PFSK-1 (cell line): ENCODE results near the gene CIPC. TPM values are rescaled to one million over a fixed set of nuclear protein-coding genes. Genes with fewer than 3 reads are reported as not detected.

Experiments used
- FOXP2 ChIP-seq: optimal IDR thresholded peaks from 2 replicates; pipeline ENCODE3; 2011; ENCODE audit warnings: borderline replicate concordance, control low read depth, inconsistent platforms; ENCODE audit not compliant: insufficient read depth; ENCODE audit errors: extremely low read length, extremely low read depth
- POLR2AphosphoS5 ChIP-seq: IDR thresholded peaks from 2 replicates; pipeline ENCODE4 v1.6.1; 2012; ENCODE audit warnings: low read depth, mild to moderate bottlenecking, control low read depth, low read length, moderate library complexity
- REST ChIP-seq, 2 experiments: IDR thresholded peaks; 2 replicates each; pipeline versions ENCODE4 v1.6.1 to v1.8.0; 2011 to 2012; ENCODE audit warnings: low read depth in 2 of 2, low read length in 2 of 2, control low read depth in 1 of 2, inconsistent platforms in 1 of 2, mild to moderate bottlenecking in 1 of 2, moderate library complexity in 1 of 2; ENCODE audit not compliant: insufficient read depth in 1 of 2
- SIN3A ChIP-seq: IDR thresholded peaks from 2 replicates; pipeline ENCODE4 v1.6.1; 2012; ENCODE audit warnings: mild to moderate bottlenecking, low read length, moderate library complexity, borderline replicate concordance; ENCODE audit not compliant: insufficient read depth
- TAF1 ChIP-seq: IDR thresholded peaks from 2 replicates; pipeline ENCODE4 v1.6.1; 2012; ENCODE audit warnings: low read length, control low read depth, borderline replicate concordance; ENCODE audit not compliant: insufficient read depth
- polyA plus RNA-seq: library from polyadenylated mRNA; unstranded; fragments of >200 nt; gene quantifications from one replicate; pipeline ENCODE4 v1.2.1, GENCODE V29; 2012; ENCODE audit warnings: low read depth, missing spikeins; ENCODE audit not compliant: insufficient read length

The CIPC gene, protein sequence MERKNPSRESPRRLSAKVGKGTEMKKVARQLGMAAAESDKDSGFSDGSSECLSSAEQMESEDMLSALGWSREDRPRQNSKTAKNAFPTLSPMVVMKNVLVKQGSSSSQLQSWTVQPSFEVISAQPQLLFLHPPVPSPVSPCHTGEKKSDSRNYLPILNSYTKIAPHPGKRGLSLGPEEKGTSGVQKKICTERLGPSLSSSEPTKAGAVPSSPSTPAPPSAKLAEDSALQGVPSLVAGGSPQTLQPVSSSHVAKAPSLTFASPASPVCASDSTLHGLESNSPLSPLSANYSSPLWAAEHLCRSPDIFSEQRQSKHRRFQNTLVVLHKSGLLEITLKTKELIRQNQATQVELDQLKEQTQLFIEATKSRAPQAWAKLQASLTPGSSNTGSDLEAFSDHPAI
- 5.9 TPM for polyA plus RNA-seq

- TF ChIP-seq POLR2AphosphoS5: no peak
- TF ChIP-seq TAF1: peak; percentile 28; the same call in 1 of the 2 replicates
- peak; percentile 78 for TF ChIP-seq FOXP2
- no peak for TF ChIP-seq SIN3A
- TF ChIP-seq REST (IDR thresholded peaks at IDR 0.05; ENCODE audit: insufficient read depth in 1 of 2, low read depth in 2 of 2, low read length in 2 of 2): no peak
Measured at GRCh38 chr14:77097700-77098528, at the start of gene CIPC. Gene CIPC (plus strand): TSS chr14:77098258. CDS start chr14:77105709, 7,451 bp downstream.

DNA sequence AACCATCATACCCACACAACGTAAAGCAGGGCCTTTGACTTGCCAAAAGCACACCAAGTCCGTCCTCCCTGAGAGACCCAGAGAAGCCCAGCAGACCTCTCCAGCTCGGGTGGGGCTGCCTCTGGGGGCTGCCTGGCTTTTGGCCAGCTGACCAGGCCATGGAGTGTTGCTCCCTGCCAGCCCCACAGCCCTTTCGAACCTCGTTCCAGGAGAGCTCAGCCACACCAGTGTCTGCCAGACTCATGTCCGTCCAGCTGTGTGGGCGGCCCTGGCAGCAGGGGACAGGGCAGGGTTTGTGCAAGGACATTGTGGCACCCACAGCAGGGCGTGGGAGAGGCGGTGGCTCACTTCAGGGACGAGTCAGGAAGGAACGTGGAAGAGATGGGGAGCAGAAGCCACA is 46.9 kb upstream of the CIPC start:
- no peak for TF ChIP-seq REST (IDR thresholded peaks at IDR 0.05; ENCODE audit: insufficient read depth in 1 of 2, low read depth in 2 of 2, low read length in 2 of 2)
- no peak for TF ChIP-seq POLR2AphosphoS5
- TF ChIP-seq TAF1: no peak
- TF ChIP-seq FOXP2: no peak
- no peak for TF ChIP-seq SIN3A

DNA sequence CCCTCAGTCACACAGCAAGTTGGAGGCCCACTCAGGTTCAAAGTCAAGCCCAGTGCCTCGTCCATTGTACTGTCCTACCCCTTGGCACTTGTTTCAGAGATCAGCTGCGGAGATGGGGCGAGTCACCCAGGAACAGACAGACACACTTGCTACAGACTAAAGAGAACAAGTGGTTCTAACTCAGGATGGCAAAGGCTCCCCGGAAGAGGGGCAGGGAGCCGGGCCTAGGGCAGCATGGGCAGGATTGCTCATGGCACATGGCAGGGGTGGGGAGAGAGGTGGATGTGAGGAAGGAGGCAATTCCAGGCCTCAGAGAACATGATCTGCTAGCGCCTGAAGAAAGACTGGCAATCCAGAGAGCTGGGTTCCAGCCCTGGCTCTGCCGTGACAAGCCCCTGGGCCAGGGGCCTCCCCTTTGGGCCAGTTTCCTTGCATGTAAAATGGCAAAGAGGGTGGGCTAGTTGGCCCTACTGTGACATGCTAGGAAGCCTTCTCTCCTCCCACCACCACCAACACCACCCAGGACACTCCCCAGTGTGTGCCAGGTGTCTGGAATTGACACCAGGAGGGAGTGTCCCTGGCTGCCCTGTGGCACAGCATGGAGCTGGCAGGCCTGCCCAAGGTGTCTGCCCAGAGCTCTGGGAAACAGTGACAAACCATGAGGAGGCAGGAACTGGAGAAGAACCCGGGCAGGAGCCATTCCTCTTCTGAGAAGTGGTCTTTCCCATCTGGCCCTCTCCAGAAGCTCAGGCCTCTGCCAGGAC is 45.6 kb upstream of the CIPC start:
- no peak for TF ChIP-seq REST (IDR thresholded peaks at IDR 0.05; ENCODE audit: insufficient read depth in 1 of 2, low read depth in 2 of 2, low read length in 2 of 2)
- no peak for TF ChIP-seq FOXP2
- no peak for TF ChIP-seq POLR2AphosphoS5
- TF ChIP-seq TAF1: no peak
- TF ChIP-seq SIN3A: no peak

GRCh38 chr14:77053046-77053841 is 44.8 kb upstream of the CIPC start:
- TF ChIP-seq REST (IDR thresholded peaks at IDR 0.05; ENCODE audit: insufficient read depth in 1 of 2, low read depth in 2 of 2, low read length in 2 of 2): no peak
- peak; percentile 42 for TF ChIP-seq FOXP2
